Mesothelial cell of epicardium (in vitro differentiated cells): ENCODE data around the gene CYP2C9. TPM values are rescaled to one million over a fixed set of nuclear protein-coding genes. Genes with fewer than 3 reads are reported as not detected.
"Not testable (repeated sequence)": the region's sequence is repeated elsewhere in the genome, so short reads cannot be mapped to it uniquely, and the experiment has no call there.

ENCODE experiments used
- DNase-seq, 2 experiments: peaks; one replicate each; pipeline ENCODE4 v3.0.0; 2021; ENCODE audit warnings: low spot score in 2 of 2; ENCODE audit not compliant: unreplicated experiment in 2 of 2
- H3K27ac Mint-ChIP-seq: 2 replicates; pipeline ENCODE4 v1.8.0; 2021; ENCODE audit warnings: mixed read lengths
- H3K27me3 Mint-ChIP-seq: 2 replicates; pipeline ENCODE4 v1.8.0; 2021; ENCODE audit warnings: low read depth, mixed read lengths
- H3K36me3 Mint-ChIP-seq: 2 replicates; pipeline ENCODE4 v1.8.0; 2021; ENCODE audit warnings: mixed read lengths
- H3K4me1 Mint-ChIP-seq: 2 replicates; pipeline ENCODE4 v1.8.0; 2021; ENCODE audit warnings: mixed read lengths
- H3K4me3 Mint-ChIP-seq: 2 replicates; pipeline ENCODE4 v1.8.0; 2021; ENCODE audit warnings: mild to moderate bottlenecking, moderate library complexity, mixed read lengths
- H3K9me3 Mint-ChIP-seq: 2 replicates; pipeline ENCODE4 v1.8.0; 2021; ENCODE audit warnings: mixed read lengths
- CTCF ChIP-seq: fragments of 200-600 bp; sonication (generic); IDR thresholded peaks from one replicate; pipeline ENCODE4 v1.5.0; 2021; ENCODE audit warnings: antibody characterized with exemption; ENCODE audit not compliant: unreplicated experiment
- total RNA-seq: library from RNA; stranded (reverse); gene quantifications from 3 replicates; pipeline ENCODE4 v1.2.1, GENCODE V29; 2021

CYP2C9 gene
- total RNA-seq, 1 donor from 2014 or later: not detected

GRCh38 chr10:94916423-94916822 lies 22.0 kb upstream of the CYP2C9 start:
- no peak overlapping the region for H3K4me3 Mint-ChIP-seq
- DNase-seq: no peak

GRCh38 chr10:94936721-94937120 lies 1.7 kb upstream of the CYP2C9 start:
- Mint-ChIP-seq H3K4me1 (no peaks in the 10 kb centered on the region), H3K4me3 (no peak overlapping the region), H3K36me3 (no peaks in the 10 kb centered on the region), H3K9me3 (peaks cover 40% of the 10 kb centered on the region), H3K27ac (no peak overlapping the region), H3K27me3 (no peaks in the 10 kb centered on the region)
- no peak for TF ChIP-seq CTCF
- DNase-seq: no peak

More at GRCh38 chr10:94916423-94916822, 22.0 kb upstream of the CYP2C9 start:
- no peaks in the 10 kb centered on the region for H3K4me1 Mint-ChIP-seq
- no peak for TF ChIP-seq CTCF
- no peaks in the 10 kb centered on the region for H3K27me3 Mint-ChIP-seq
- no peaks in the 10 kb centered on the region for H3K36me3 Mint-ChIP-seq
- H3K9me3 Mint-ChIP-seq: peaks cover 52% of the 10 kb centered on the region
- H3K27ac Mint-ChIP-seq: no peak overlapping the region

GRCh38 chr10:94943432-94944103 lies 5.1 kb downstream of the CYP2C9 start:
- not testable (repeated sequence) for H3K36me3 Mint-ChIP-seq, H3K4me3 Mint-ChIP-seq, H3K27me3 Mint-ChIP-seq, H3K4me1 Mint-ChIP-seq, H3K27ac Mint-ChIP-seq, DNase-seq
- H3K9me3 Mint-ChIP-seq: peaks cover 56% of the 10 kb centered on the region

- not testable (repeated sequence) for H3K27ac Mint-ChIP-seq, H3K4me1 Mint-ChIP-seq, H3K4me3 Mint-ChIP-seq, H3K36me3 Mint-ChIP-seq, H3K27me3 Mint-ChIP-seq, DNase-seq
- H3K9me3 Mint-ChIP-seq: peaks cover 49% of the 10 kb centered on the region
Observed at GRCh38 chr10:94946181-94946580, 7.7 kb downstream of the CYP2C9 start.

DNA sequence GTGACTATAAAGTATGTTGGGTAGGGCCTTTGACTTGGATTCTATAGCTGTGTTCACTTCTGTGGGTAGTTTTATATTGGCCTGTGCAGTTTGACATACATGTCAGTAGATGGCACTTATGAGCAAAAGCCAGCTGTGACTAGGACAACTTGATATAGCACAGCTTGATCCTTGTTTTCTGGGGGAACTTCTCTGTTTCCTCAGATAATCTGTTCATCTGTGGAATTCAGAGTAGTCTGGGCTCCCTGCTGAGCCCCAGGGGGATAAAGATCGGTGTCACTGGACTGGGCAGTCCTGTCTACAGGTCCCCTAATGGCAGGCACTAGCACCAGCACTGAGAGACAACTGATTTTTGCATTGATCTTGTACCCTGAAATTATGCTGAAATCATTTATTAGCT lies 25.4 kb downstream of the CYP2C9 start:
- no peak overlapping the region for H3K27ac Mint-ChIP-seq

DNA sequence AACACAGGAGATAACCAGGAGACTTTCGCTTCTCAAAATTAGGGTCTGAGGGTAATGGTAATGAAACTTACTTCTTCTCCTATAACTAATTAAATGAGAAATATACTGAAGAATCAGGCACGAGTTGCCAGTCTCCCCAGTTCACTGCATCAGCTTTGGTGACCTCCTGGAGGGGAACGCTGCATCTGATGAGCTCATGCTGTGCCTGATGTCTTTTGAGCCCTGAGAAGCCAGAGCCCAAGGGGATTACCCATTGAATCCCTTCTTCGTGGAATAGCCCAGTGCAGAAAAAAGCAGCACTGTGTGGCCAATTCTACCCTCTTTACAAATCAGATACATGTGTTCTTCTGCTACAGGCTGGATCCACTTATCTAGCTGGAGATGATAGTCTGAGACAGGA lies 45.1 kb downstream of the CYP2C9 start:
- no peaks in the 10 kb centered on the region for H3K4me1 Mint-ChIP-seq

More for the DNA sequence above, 25.4 kb downstream of the CYP2C9 start:
- peaks cover 22% of the 10 kb centered on the region for H3K9me3 Mint-ChIP-seq
- no peak for DNase-seq
- no peaks in the 10 kb centered on the region for H3K4me1 Mint-ChIP-seq
- no peak overlapping the region for H3K4me3 Mint-ChIP-seq
- TF ChIP-seq CTCF: peak; percentile 14
- H3K27me3 Mint-ChIP-seq: no peaks in the 10 kb centered on the region
- no peaks in the 10 kb centered on the region for H3K36me3 Mint-ChIP-seq

More for the DNA sequence above, 45.1 kb downstream of the CYP2C9 start:
- Mint-ChIP-seq H3K36me3 (no peaks in the 10 kb centered on the region), H3K27me3 (no peaks in the 10 kb centered on the region), H3K9me3 (peaks cover 23% of the 10 kb centered on the region), H3K4me3 (no peak overlapping the region), H3K27ac (no peak overlapping the region)
- DNase-seq: no peak
- no peak for TF ChIP-seq CTCF
